Measurements from ENCODE around the gene MKS1. TPM values are rescaled to one million over a fixed set of nuclear protein-coding genes. Genes with fewer than 3 reads are reported as not detected.

The MKS1 gene
- total and polyA plus RNA-seq, 2 experiments from 2014 or later: 14.0 to 17.4 TPM

- no peak for ATAC-seq
- no peaks in the 10 kb centered on the region for H3K36me3 Mint-ChIP-seq (ENCODE audit: low read depth)
- Histone ChIP-seq H3K79me2 (replicated peaks; ENCODE audit: insufficient read depth) (no peaks in the 10 kb centered on the region), H3K27ac (ENCODE audit: low read depth) (no peak overlapping the region), H2AFZ (no peak overlapping the region), H3K36me3 (ENCODE audit: insufficient read depth) (no peaks in the 10 kb centered on the region), H3K4me2 (no peak overlapping the region), H3K9me2 (ENCODE audit: insufficient read depth) (no peaks in the 10 kb centered on the region), H3K27me3 (ENCODE audit: insufficient read depth) (no peaks in the 10 kb centered on the region), H3F3A (replicated peaks; ENCODE audit: low read depth) (no peaks in the 10 kb centered on the region), H3K4me1 (ENCODE audit: insufficient read depth) (no peaks in the 10 kb centered on the region), H4K20me1 (replicated peaks; ENCODE audit: insufficient read depth) (no peaks in the 10 kb centered on the region), H3K4me3 (no peak overlapping the region)
- H3K27ac Mint-ChIP-seq: no peak overlapping the region
- peaks cover 8% of the 10 kb centered on the region; the same call in 2 of the 3 replicates for H3K4me1 Mint-ChIP-seq
- DNase-seq (ENCODE audit: low spot score): no peak
- no peaks in the 10 kb centered on the region for H3K9me3 Mint-ChIP-seq
- H3K27me3 Mint-ChIP-seq (ENCODE audit: insufficient read depth, low read depth, poor library complexity): peaks cover 10% of the 10 kb centered on the region
- TF ChIP-seq ZNF462 (CRISPR knock-in tag; IDR thresholded peaks at IDR 0.05) (no peak), JUNB (IDR thresholded peaks at IDR 0.05; ENCODE audit: unreplicated experiment) (no peak), CTCF (conservative IDR thresholded peaks at IDR 0.05; ENCODE audit: low read depth in 2 of 2) (no peak), EZH2phosphoT487 (IDR thresholded peaks at IDR 0.05; ENCODE audit: unreplicated experiment) (no peak), EZH2 (IDR thresholded peaks at IDR 0.05; ENCODE audit: low read depth, unreplicated experiment) (no peak), CREB1 (CRISPR knock-in tag; IDR thresholded peaks at IDR 0.05; ENCODE audit: low read depth) (no peak), STAT1 (IDR thresholded peaks at IDR 0.05; ENCODE audit: unreplicated experiment) (no peak), POLR2AphosphoS5 (IDR thresholded peaks at IDR 0.05; ENCODE audit: low read depth) (no peak), ZNF331 (CRISPR knock-in tag; IDR thresholded peaks at IDR 0.05; ENCODE audit: low read depth) (no peak), ETS1 (IDR thresholded peaks at IDR 0.05) (no peak), NANOG (IDR thresholded peaks at IDR 0.05; ENCODE audit: borderline replicate concordance) (no peak), REST (IDR thresholded peaks at IDR 0.05; ENCODE audit: unreplicated experiment) (no peak)
- H3K4me3 Mint-ChIP-seq: no peak overlapping the region
Observed at GRCh38 chr17:58187063-58187462, 32.0 kb downstream of the MKS1 start.

Data from GM23338 (cell line).